ENCODE measurements around the gene C2CD4C.

GRCh38 chr19:368630-369024 lies 40.3 kb downstream of the C2CD4C start:
- no peak for TF ChIP-seq CTCF (IDR thresholded peaks at IDR 0.05)
- no peak for TF ChIP-seq POLR2A (IDR thresholded peaks at IDR 0.05)
